ENCODE measurements around the gene MLH1.

Gene MLH1

GRCh38 chr3:36981006-36981405 lies 12.3 kb upstream of the MLH1 start:
- DNase-seq (ENCODE audit: low spot score): no peak
- Histone ChIP-seq H3K27ac (no peak overlapping the region), H3K4me3 (no peak overlapping the region)
- TF ChIP-seq CTCF (IDR thresholded peaks at IDR 0.05): no peak

- Histone ChIP-seq H3K27ac (no peak overlapping the region), H3K4me3 (no peak overlapping the region)
- DNase-seq (ENCODE audit: low spot score): no peak
- no peak for TF ChIP-seq CTCF (IDR thresholded peaks at IDR 0.05)
Measured at GRCh38 chr3:36988356-36988755, 5.0 kb upstream of the MLH1 start.

GRCh38 chr3:36989005-36989404 lies 4.3 kb upstream of the MLH1 start:
- TF ChIP-seq CTCF (IDR thresholded peaks at IDR 0.05): no peak
- H3K4me3 ChIP-seq: peak overlapping the region; percentile 84
- no peak for DNase-seq (ENCODE audit: low spot score)
- no peak overlapping the region for H3K27ac ChIP-seq

- TF ChIP-seq CTCF (IDR thresholded peaks at IDR 0.05): no peak
- DNase-seq (ENCODE audit: low spot score): no peak
- Histone ChIP-seq H3K27ac (no peak overlapping the region), H3K4me3 (peak overlapping the region; percentile 84)
Measured at GRCh38 chr3:36989568-36989967, 3.8 kb upstream of the MLH1 start.

- H3K27ac ChIP-seq: peak overlapping the region; percentile 98
- peak overlapping the region; percentile 84 for H3K4me3 ChIP-seq
- no peak for DNase-seq (ENCODE audit: low spot score)
- no peak for TF ChIP-seq CTCF (IDR thresholded peaks at IDR 0.05)
Measured at GRCh38 chr3:36991147-36991546, 2.2 kb upstream of the MLH1 start.

- Histone ChIP-seq H3K4me3 (peak overlapping the region; percentile 84), H3K27ac (peak overlapping the region; percentile 98)
- DNase-seq (ENCODE audit: low spot score): peak; percentile 73
- no peak for TF ChIP-seq CTCF (IDR thresholded peaks at IDR 0.05)
Measured at GRCh38 chr3:36991923-36992805, 1.2 kb upstream of the MLH1 start.

- TF ChIP-seq CTCF (IDR thresholded peaks at IDR 0.05): no peak
- peak; percentile 99 for DNase-seq (ENCODE audit: low spot score)
- Histone ChIP-seq H3K4me3 (peak within 1 kb of the TSS; percentile 85), H3K27ac (peak within 1 kb of the TSS; percentile 98)
Measured at GRCh38 chr3:36992806-36993325, 452 bp upstream of the MLH1 start, which contains the start of gene EPM2AIP1. EPM2AIP1 (minus strand) TSS chr3:36993131; CDS start chr3:36993077, 54 bp downstream.

Measured in coronary artery (tissue), 2 donors.